ENCODE results near the gene SECISBP2.

DNA sequence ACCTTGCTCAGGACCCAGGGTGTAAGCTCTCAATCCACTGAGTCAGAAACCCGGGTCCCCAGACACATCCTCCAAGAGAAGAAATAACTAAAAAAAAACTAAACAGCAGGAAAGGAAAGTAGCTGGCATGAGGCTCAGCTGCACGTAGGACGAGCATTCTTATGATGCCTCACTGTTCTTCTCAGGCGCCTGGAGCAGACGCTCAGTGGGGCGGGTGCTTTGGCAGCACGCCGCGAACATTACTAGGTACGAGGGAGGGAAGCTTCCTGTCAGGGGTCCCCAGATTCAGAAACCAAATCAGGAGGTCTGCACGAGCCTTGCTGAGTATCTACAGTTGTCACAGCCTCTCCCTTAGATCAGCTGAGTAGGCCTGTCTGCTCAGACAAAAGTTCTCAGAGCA is 85.8 kb downstream of the SECISBP2 start:
- TF ChIP-seq YY1 (IDR thresholded peaks at IDR 0.05; ENCODE audit: low read depth) (no peak), EP300 (IDR thresholded peaks at IDR 0.05; ENCODE audit: borderline replicate concordance) (no peak), TCF12 (IDR thresholded peaks at IDR 0.05; ENCODE audit: low read depth) (no peak), EGR1 (IDR thresholded peaks at IDR 0.05) (no peak), CEBPB (IDR thresholded peaks at IDR 0.05) (no peak), NFIC (IDR thresholded peaks at IDR 0.05) (no peak), USF1 (IDR thresholded peaks at IDR 0.05) (no peak), CREB1 (IDR thresholded peaks at IDR 0.05; ENCODE audit: low read depth) (no peak)
- TF ChIP-seq, protein P1, sequence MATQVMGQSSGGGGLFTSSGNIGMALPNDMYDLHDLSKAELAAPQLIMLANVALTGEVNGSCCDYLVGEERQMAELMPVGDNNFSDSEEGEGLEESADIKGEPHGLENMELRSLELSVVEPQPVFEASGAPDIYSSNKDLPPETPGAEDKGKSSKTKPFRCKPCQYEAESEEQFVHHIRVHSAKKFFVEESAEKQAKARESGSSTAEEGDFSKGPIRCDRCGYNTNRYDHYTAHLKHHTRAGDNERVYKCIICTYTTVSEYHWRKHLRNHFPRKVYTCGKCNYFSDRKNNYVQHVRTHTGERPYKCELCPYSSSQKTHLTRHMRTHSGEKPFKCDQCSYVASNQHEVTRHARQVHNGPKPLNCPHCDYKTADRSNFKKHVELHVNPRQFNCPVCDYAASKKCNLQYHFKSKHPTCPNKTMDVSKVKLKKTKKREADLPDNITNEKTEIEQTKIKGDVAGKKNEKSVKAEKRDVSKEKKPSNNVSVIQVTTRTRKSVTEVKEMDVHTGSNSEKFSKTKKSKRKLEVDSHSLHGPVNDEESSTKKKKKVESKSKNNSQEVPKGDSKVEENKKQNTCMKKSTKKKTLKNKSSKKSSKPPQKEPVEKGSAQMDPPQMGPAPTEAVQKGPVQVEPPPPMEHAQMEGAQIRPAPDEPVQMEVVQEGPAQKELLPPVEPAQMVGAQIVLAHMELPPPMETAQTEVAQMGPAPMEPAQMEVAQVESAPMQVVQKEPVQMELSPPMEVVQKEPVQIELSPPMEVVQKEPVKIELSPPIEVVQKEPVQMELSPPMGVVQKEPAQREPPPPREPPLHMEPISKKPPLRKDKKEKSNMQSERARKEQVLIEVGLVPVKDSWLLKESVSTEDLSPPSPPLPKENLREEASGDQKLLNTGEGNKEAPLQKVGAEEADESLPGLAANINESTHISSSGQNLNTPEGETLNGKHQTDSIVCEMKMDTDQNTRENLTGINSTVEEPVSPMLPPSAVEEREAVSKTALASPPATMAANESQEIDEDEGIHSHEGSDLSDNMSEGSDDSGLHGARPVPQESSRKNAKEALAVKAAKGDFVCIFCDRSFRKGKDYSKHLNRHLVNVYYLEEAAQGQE (IDR thresholded peaks at IDR 0.05; ENCODE audit: low read depth): no peak
- TF ChIP-seq, protein P2, sequence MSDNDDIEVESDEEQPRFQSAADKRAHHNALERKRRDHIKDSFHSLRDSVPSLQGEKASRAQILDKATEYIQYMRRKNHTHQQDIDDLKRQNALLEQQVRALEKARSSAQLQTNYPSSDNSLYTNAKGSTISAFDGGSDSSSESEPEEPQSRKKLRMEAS (IDR thresholded peaks at IDR 0.05): no peak

All from Ishikawa (cell line).